H9 (cell line): Measurements from ENCODE around the gene CEMIP. TPM values are rescaled to one million over a fixed set of nuclear protein-coding genes. Genes with fewer than 3 reads are reported as not detected.

Source experiments
- DNase-seq: peaks from one replicate; pipeline ENCODE4 v3.0.0-alpha.2; 2017
- H2AFZ ChIP-seq: one replicate; pipeline ENCODE4 v1.6.1; 2013; ENCODE audit warnings: mild to moderate bottlenecking, low read length, control low read depth, moderate library complexity
- H2AK5ac ChIP-seq: 2 replicates; pipeline ENCODE4 v1.6.1; 2013; ENCODE audit warnings: low read length, control low read depth, mixed read lengths; ENCODE audit not compliant: insufficient read length
- H2BK120ac ChIP-seq: one replicate; pipeline ENCODE4 v1.6.1; 2013; ENCODE audit warnings: low read depth, mild to moderate bottlenecking, low read length, control low read depth, inconsistent platforms; ENCODE audit not compliant: poor library complexity, severe bottlenecking
- H2BK12ac ChIP-seq: 2 replicates; pipeline ENCODE4 v1.6.1; 2013; ENCODE audit warnings: low read length, control low read depth, mixed read lengths, low read depth; ENCODE audit not compliant: insufficient read length
- H2BK15ac ChIP-seq: 2 replicates; pipeline ENCODE4 v1.6.1; 2013; ENCODE audit warnings: low read depth, low read length, control low read depth
- H2BK20ac ChIP-seq: one replicate; pipeline ENCODE4 v1.6.1; 2013; ENCODE audit warnings: low read depth, mild to moderate bottlenecking, low read length, control low read depth, inconsistent platforms; ENCODE audit not compliant: poor library complexity, severe bottlenecking
- H2BK5ac ChIP-seq: 2 replicates; pipeline ENCODE4 v1.6.1; 2013; ENCODE audit warnings: low read length, control low read depth, mixed read lengths; ENCODE audit not compliant: insufficient read length
- H3K14ac ChIP-seq: 2 replicates; pipeline ENCODE4 v1.6.1; 2013; ENCODE audit warnings: low read length, control low read depth; ENCODE audit not compliant: insufficient read depth
- H3K18ac ChIP-seq: 2 replicates; pipeline ENCODE4 v1.6.1; 2013; ENCODE audit warnings: low read depth, mild to moderate bottlenecking, mixed read lengths, low read length, control low read depth; ENCODE audit not compliant: insufficient read length
- H3K23ac ChIP-seq: 2 replicates; pipeline ENCODE4 v1.6.1; 2013; ENCODE audit warnings: low read length, control low read depth, mixed read lengths, low read depth; ENCODE audit not compliant: insufficient read length
- H3K23me2 ChIP-seq: 2 replicates; pipeline ENCODE4 v1.6.1; 2013; ENCODE audit warnings: low read depth, mild to moderate bottlenecking, mixed read lengths, low read length, control low read depth; ENCODE audit not compliant: insufficient read length, poor library complexity, severe bottlenecking
- H3K27ac ChIP-seq: 2 replicates; pipeline ENCODE4 v1.5.1; 2013; ENCODE audit warnings: low read length, control low read depth, mixed read lengths, low read depth; ENCODE audit not compliant: insufficient read length
- H3K27me3 ChIP-seq: 2 replicates; pipeline ENCODE4 v1.6.1; 2013; ENCODE audit warnings: low read length, control low read depth, inconsistent platforms; ENCODE audit not compliant: insufficient read depth
- H3K4ac ChIP-seq: 2 replicates; pipeline ENCODE4 v1.6.1; 2013; ENCODE audit warnings: low read depth, mild to moderate bottlenecking, control low read depth, inconsistent platforms, low read length, moderate library complexity
- H3K4me1 ChIP-seq: 2 replicates; pipeline ENCODE4 v1.6.1; 2013; ENCODE audit warnings: low read length, control low read depth, inconsistent platforms; ENCODE audit not compliant: insufficient read depth
- H3K4me2 ChIP-seq: 2 replicates; pipeline ENCODE4 v1.6.1; 2013; ENCODE audit warnings: low read length, control low read depth, mixed read lengths; ENCODE audit not compliant: insufficient read length, insufficient read depth
- H3K56ac ChIP-seq: 2 replicates; pipeline ENCODE4 v1.6.1; 2013; ENCODE audit warnings: low read depth, mild to moderate bottlenecking, mixed read lengths, low read length, control low read depth; ENCODE audit not compliant: insufficient read length
- H3K79me1 ChIP-seq: 2 replicates; pipeline ENCODE4 v1.6.1; 2013; ENCODE audit warnings: low read depth, mild to moderate bottlenecking, moderate library complexity, low read length, control low read depth, inconsistent platforms; ENCODE audit not compliant: insufficient read depth, poor library complexity, severe bottlenecking
- H3K79me2 ChIP-seq: 2 replicates; pipeline ENCODE4 v1.6.1; 2013; ENCODE audit warnings: low read length, control low read depth, inconsistent platforms; ENCODE audit not compliant: insufficient read depth
- H3K9ac ChIP-seq: 2 replicates; pipeline ENCODE4 v1.6.1; 2013; ENCODE audit warnings: low read length, control low read depth, mixed read lengths; ENCODE audit not compliant: insufficient read length; ENCODE audit errors: extremely low read depth
- H3K9me3 ChIP-seq: one replicate; pipeline ENCODE4 v1.6.1; 2013; ENCODE audit warnings: low read depth, low read length, inconsistent platforms; ENCODE audit not compliant: control insufficient read depth
- H3T11ph ChIP-seq: one replicate; pipeline ENCODE4 v1.6.1; 2013; ENCODE audit warnings: mild to moderate bottlenecking, low read length, control low read depth, inconsistent platforms
- H4K20me1 ChIP-seq: one replicate; pipeline ENCODE4 v1.6.1; 2013; ENCODE audit not compliant: control insufficient read depth, insufficient read length, insufficient read depth
- H4K5ac ChIP-seq: 2 replicates; pipeline ENCODE4 v1.6.1; 2013; ENCODE audit warnings: low read depth, mild to moderate bottlenecking, mixed read lengths, low read length, control low read depth; ENCODE audit not compliant: insufficient read length
- H4K8ac ChIP-seq: replicated peaks from 2 replicates; pipeline ENCODE4 v1.6.1; 2013; ENCODE audit warnings: low read length, control low read depth, mixed read lengths, low read depth; ENCODE audit not compliant: insufficient read length
- H4K91ac ChIP-seq: 2 replicates; pipeline ENCODE4 v1.6.1; 2013; ENCODE audit warnings: low read depth, mild to moderate bottlenecking, moderate library complexity, mixed read lengths, low read length, control low read depth; ENCODE audit not compliant: insufficient read length
- H3K27ac Mint-ChIP-seq, 3 experiments: 2 replicates in 2 of 3; 3 replicates in 1 of 3; pipeline ENCODE4 v1.8.0; 2020 to 2021; ENCODE audit warnings: mixed read lengths in 3 of 3, mild to moderate bottlenecking in 1 of 3, moderate library complexity in 1 of 3
- H3K27me3 Mint-ChIP-seq: 2 replicates; pipeline ENCODE4 v1.8.0; 2021; ENCODE audit warnings: low read depth, mild to moderate bottlenecking, moderate library complexity, mixed read lengths
- H3K36me3 Mint-ChIP-seq, 3 experiments: 2 replicates in 2 of 3; 3 replicates in 1 of 3; pipeline ENCODE4 v1.8.0; 2020 to 2021; ENCODE audit warnings: low read depth in 3 of 3, mixed read lengths in 3 of 3; ENCODE audit not compliant: insufficient read depth in 1 of 3
- H3K4me1 Mint-ChIP-seq, 2 experiments: 2 replicates each; pipeline ENCODE4 v1.8.0; 2020; ENCODE audit warnings: mixed read lengths in 2 of 2
- H3K4me3 Mint-ChIP-seq, 2 experiments: 2 replicates in 1 of 2; 3 replicates in 1 of 2; pipeline ENCODE4 v1.8.0; 2020 to 2021; ENCODE audit warnings: mild to moderate bottlenecking in 2 of 2, mixed read lengths in 2 of 2, moderate library complexity in 1 of 2
- H3K9me3 Mint-ChIP-seq, 2 experiments: 2 replicates in 1 of 2; 3 replicates in 1 of 2; pipeline ENCODE4 v1.8.0; 2020; ENCODE audit warnings: mild to moderate bottlenecking in 2 of 2, mixed read lengths in 2 of 2, moderate library complexity in 1 of 2
- CTCF ChIP-seq: fragments of 200-600 bp; sonication (generic); conservative IDR thresholded peaks from 3 replicates; pipeline ENCODE4 v1.8.0; 2021; ENCODE audit warnings: antibody characterized with exemption, mild to moderate bottlenecking
- WGBS: extraction: QIAGEN DNeasy Blood & Tissue Kit; methylation state at CpG from one replicate; pipeline ENCODE4 v1.1.7; 2013; ENCODE audit warnings: missing lambda C conversion rate, low lambda C conversion rate, mixed read lengths; ENCODE audit not compliant: insufficient read length; ENCODE audit errors: extremely low coverage; 5-methylcytosine and 5-hydroxymethylcytosine counted together
- total RNA-seq: library from RNA; stranded (reverse); gene quantifications from 2 replicates; pipeline ENCODE4 v1.2.1, GENCODE V29; 2021

CEMIP gene
- total RNA-seq, 1 experiment from 2014 or later, result 0.09 TPM

- Histone ChIP-seq H2AK5ac (no peak overlapping the region), H3K9me3 (no peaks in the 10 kb centered on the region), H4K91ac (no peak overlapping the region), H2BK5ac (no peak overlapping the region), H3K23ac (no peak overlapping the region), H3K4me2 (no peak overlapping the region), H3K79me1 (no peaks in the 10 kb centered on the region), H3T11ph (no peak overlapping the region), H3K56ac (no peak overlapping the region), H4K5ac (no peak overlapping the region), H3K27ac (no peak overlapping the region), H3K27me3 (no peaks in the 10 kb centered on the region), H4K8ac (no peak overlapping the region), H3K14ac (no peak overlapping the region), H3K18ac (no peak overlapping the region), H3K79me2 (no peaks in the 10 kb centered on the region), H2AFZ (no peak overlapping the region), H2BK12ac (no peak overlapping the region), H2BK120ac (no peak overlapping the region), H3K4me1 (no peaks in the 10 kb centered on the region; the same call in 1 of the 2 replicates), H2BK15ac (no peak overlapping the region), H3K4ac (no peak overlapping the region), H3K9ac (no peak overlapping the region), H3K23me2 (no peaks in the 10 kb centered on the region), H4K20me1 (no peaks in the 10 kb centered on the region), H2BK20ac (no peak overlapping the region)
- no peak for DNase-seq
- Mint-ChIP-seq H3K4me3 (no peak overlapping the region), H3K27ac (no peak overlapping the region; a peak in 1 of 7 replicates), H3K9me3 (no peaks in the 10 kb centered on the region), H3K27me3 (no peaks in the 10 kb centered on the region), H3K36me3 (no peaks in the 10 kb centered on the region), H3K4me1 (peaks cover 17 to 20% of the 10 kb centered on the region in 2 experiments)
- WGBS, result no CpG with 5 or more reads among the region's 7 CpGs
- no peak for TF ChIP-seq CTCF
Measured at GRCh38 chr15:80916056-80916455, 136.9 kb downstream of the CEMIP start.
